HL-60 (cell line): ENCODE results near the gene PPEF1.

ENCODE experiments used
- GABPA ChIP-seq: IDR thresholded peaks from 2 replicates; pipeline ENCODE4 v1.6.1; 2012; ENCODE audit warnings: low read depth
- TF ChIP-seq, protein P1 (sequence below): IDR thresholded peaks from 2 replicates; pipeline ENCODE4 v1.6.1; 2012; ENCODE audit warnings: low read depth; ENCODE audit not compliant: insufficient replicate concordance
- TF ChIP-seq, protein P2 (sequence below): IDR thresholded peaks from one replicate; pipeline ENCODE4 v1.5.1; 2011; ENCODE audit warnings: low read length, control low read depth, inconsistent platforms; ENCODE audit not compliant: insufficient read depth

DNA sequence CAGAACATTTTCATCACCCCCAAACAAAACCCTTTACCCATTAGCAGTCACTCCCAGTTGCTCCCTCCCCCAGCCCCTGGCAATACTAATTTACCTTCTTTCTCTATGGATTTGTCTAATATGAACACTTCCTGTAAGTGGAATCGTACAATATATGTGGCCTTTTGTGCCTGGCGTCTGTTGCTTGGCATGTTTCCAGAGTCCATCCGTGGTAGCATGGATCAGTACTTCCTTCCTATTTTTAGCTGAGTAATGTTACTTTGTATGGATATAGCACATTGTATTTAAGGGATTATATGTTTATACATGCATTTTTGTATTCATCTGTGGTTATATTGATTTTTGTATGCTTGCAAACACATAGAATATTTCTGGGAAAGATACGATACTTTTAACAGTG is 48.2 kb downstream of the PPEF1 start:
- TF ChIP-seq, protein P1, sequence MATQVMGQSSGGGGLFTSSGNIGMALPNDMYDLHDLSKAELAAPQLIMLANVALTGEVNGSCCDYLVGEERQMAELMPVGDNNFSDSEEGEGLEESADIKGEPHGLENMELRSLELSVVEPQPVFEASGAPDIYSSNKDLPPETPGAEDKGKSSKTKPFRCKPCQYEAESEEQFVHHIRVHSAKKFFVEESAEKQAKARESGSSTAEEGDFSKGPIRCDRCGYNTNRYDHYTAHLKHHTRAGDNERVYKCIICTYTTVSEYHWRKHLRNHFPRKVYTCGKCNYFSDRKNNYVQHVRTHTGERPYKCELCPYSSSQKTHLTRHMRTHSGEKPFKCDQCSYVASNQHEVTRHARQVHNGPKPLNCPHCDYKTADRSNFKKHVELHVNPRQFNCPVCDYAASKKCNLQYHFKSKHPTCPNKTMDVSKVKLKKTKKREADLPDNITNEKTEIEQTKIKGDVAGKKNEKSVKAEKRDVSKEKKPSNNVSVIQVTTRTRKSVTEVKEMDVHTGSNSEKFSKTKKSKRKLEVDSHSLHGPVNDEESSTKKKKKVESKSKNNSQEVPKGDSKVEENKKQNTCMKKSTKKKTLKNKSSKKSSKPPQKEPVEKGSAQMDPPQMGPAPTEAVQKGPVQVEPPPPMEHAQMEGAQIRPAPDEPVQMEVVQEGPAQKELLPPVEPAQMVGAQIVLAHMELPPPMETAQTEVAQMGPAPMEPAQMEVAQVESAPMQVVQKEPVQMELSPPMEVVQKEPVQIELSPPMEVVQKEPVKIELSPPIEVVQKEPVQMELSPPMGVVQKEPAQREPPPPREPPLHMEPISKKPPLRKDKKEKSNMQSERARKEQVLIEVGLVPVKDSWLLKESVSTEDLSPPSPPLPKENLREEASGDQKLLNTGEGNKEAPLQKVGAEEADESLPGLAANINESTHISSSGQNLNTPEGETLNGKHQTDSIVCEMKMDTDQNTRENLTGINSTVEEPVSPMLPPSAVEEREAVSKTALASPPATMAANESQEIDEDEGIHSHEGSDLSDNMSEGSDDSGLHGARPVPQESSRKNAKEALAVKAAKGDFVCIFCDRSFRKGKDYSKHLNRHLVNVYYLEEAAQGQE = no peak
- TF ChIP-seq, protein P2, sequence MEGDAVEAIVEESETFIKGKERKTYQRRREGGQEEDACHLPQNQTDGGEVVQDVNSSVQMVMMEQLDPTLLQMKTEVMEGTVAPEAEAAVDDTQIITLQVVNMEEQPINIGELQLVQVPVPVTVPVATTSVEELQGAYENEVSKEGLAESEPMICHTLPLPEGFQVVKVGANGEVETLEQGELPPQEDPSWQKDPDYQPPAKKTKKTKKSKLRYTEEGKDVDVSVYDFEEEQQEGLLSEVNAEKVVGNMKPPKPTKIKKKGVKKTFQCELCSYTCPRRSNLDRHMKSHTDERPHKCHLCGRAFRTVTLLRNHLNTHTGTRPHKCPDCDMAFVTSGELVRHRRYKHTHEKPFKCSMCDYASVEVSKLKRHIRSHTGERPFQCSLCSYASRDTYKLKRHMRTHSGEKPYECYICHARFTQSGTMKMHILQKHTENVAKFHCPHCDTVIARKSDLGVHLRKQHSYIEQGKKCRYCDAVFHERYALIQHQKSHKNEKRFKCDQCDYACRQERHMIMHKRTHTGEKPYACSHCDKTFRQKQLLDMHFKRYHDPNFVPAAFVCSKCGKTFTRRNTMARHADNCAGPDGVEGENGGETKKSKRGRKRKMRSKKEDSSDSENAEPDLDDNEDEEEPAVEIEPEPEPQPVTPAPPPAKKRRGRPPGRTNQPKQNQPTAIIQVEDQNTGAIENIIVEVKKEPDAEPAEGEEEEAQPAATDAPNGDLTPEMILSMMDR = no peak
- TF ChIP-seq GABPA = no peak
